Head of caudate nucleus (tissue), 42 donors: ENCODE data around the gene KRT28.
"Not testable (repeated sequence)": the region's sequence is repeated elsewhere in the genome, so short reads cannot be mapped to it uniquely, and the experiment has no call there.

Source experiments
- DNase-seq, 42 donors: peaks; one replicate each; pipeline versions ENCODE4 v3.0.0 to v3.0.0-alpha.2; 2020 to 2021; ENCODE audit warnings: mixed read lengths in 7 of 42
- intact Hi-C: fragments of 100-400 bp; cut with DNase I; formaldehyde crosslinking; loops from one replicate; pipeline ENCODE4 v1.15.0; 2022

KRT28 gene

GRCh38 chr17:40820228-40820838, 20.6 kb upstream of the KRT28 start:
- DNase-seq: no peak
- intact Hi-C loops: no loop called here

- DNase-seq: peak in 3 of 42 donors; percentile 2 to 25 (median 8)
Measured at GRCh38 chr17:40819528-40820125, 19.9 kb upstream of the KRT28 start.

GRCh38 chr17:40818733-40819527, 19.2 kb upstream of the KRT28 start:
- peak; percentile 40 to 91 (median 82) for DNase-seq
- intact Hi-C loops: no loop called here

More at GRCh38 chr17:40819528-40820125, 19.9 kb upstream of the KRT28 start:
- intact Hi-C loops: no loop called here

GRCh38 chr17:40818343-40818732, 18.6 kb upstream of the KRT28 start:
- intact Hi-C loops: no loop called here
- DNase-seq: no peak

- no peak for DNase-seq
- intact Hi-C loops: no loop called here
Measured at GRCh38 chr17:40817103-40817682, 17.4 kb upstream of the KRT28 start.

GRCh38 chr17:40816569-40816968, 16.8 kb upstream of the KRT28 start:
- DNase-seq: no peak
- intact Hi-C loops: no loop called here

- intact Hi-C loops: no loop called here
- DNase-seq: no peak
Measured at GRCh38 chr17:40815381-40815780, 15.6 kb upstream of the KRT28 start.

GRCh38 chr17:40814657-40815056, 14.9 kb upstream of the KRT28 start:
- DNase-seq, intact Hi-C loops: not testable (repeated sequence)

GRCh38 chr17:40813804-40814203, 14.0 kb upstream of the KRT28 start:
- DNase-seq: no peak
- intact Hi-C loops: no loop called here

- intact Hi-C loops: no loop called here
- DNase-seq: no peak
Measured at GRCh38 chr17:40812639-40813038, 12.9 kb upstream of the KRT28 start.

GRCh38 chr17:40810494-40810893, 10.7 kb upstream of the KRT28 start:
- intact Hi-C loops: no loop called here
- DNase-seq: no peak

- intact Hi-C loops: no loop called here
Measured at GRCh38 chr17:40809721-40810421, 10.1 kb upstream of the KRT28 start.

GRCh38 chr17:40806131-40806530, 6.4 kb upstream of the KRT28 start:
- intact Hi-C loops: no loop called here
- no peak for DNase-seq

More at GRCh38 chr17:40809721-40810421, 10.1 kb upstream of the KRT28 start:
- DNase-seq: no peak

- intact Hi-C loops: no loop called here
- DNase-seq: peak; percentile 28 to 82 (median 63)
Measured at GRCh38 chr17:40803617-40804082, 3.9 kb upstream of the KRT28 start.

- intact Hi-C loops: no loop called here
- no peak for DNase-seq
Measured at GRCh38 chr17:40801157-40801556, 1.4 kb upstream of the KRT28 start.

GRCh38 chr17:40800381-40800780, 622 bp upstream of the KRT28 start:
- intact Hi-C loops: no loop called here

GRCh38 chr17:40796846-40797245, 2.9 kb downstream of the KRT28 start:
- intact Hi-C loops: no loop called here
- DNase-seq: no peak

More at GRCh38 chr17:40800381-40800780, 622 bp upstream of the KRT28 start:
- no peak for DNase-seq

GRCh38 chr17:40795019-40795667, 4.6 kb downstream of the KRT28 start:
- intact Hi-C loops: no loop called here
- DNase-seq: no peak

GRCh38 chr17:40794466-40794865, 5.3 kb downstream of the KRT28 start:
- intact Hi-C loops: no loop called here
- DNase-seq: no peak
